GM12878 (cell line): ENCODE results near the gene PRPSAP2. TPM values are rescaled to one million over a fixed set of nuclear protein-coding genes. Genes with fewer than 3 reads are reported as not detected.

ENCODE experiments used
- ATAC-seq: fragments of 200-7000 bp; cut with Tn5 transposase; 3 replicates; pipeline ENCODE4 v1.9.1; 2020; ENCODE audit warnings: mild to moderate bottlenecking, moderate library complexity
- BruUV-seq: library from RNA; stranded (reverse); fragments of 400-500 nt; replicated peaks from 2 replicates; lab custom pipeline; 2021; lab: Mats Ljungman, UMichigan
- CTCF ChIA-PET: fragments of 300-600 bp; sonication (Branson Sonifier 250); formaldehyde crosslinking; extraction: SDS; loops from one replicate; lab custom pipeline; 2021; ENCODE audit warnings: inconsistent platforms; lab: Yijun Ruan, JAX
- POLR2A ChIA-PET: fragments of 350-600 bp; formaldehyde crosslinking; extraction: SDS; loops from one replicate; lab custom pipeline; 2021; ENCODE audit warnings: inconsistent platforms; lab: Charles Lee
- RAD21 ChIA-PET: fragments of 300-600 bp; sonication (Branson Sonifier 250); formaldehyde crosslinking; loops from one replicate; lab custom pipeline; 2023; ENCODE audit warnings: antibody characterized with exemption; ENCODE audit not compliant: unreplicated experiment; lab: Charles Lee
- SMC1A ChIA-PET: fragments of 300-600 bp; sonication (Branson Sonifier 250); formaldehyde crosslinking; loops from one replicate; lab custom pipeline; 2023; ENCODE audit not compliant: unreplicated experiment, uncharacterized antibody; lab: Charles Lee
- DNase-seq: peaks from one replicate; pipeline ENCODE4 v3.0.0-alpha.2; 2011; ENCODE audit warnings: low read depth, low spot score
- FAIRE-seq: peaks from 3 replicates; lab custom pipeline; 2011; peaks lifted over from hg19 to GRCh38; lab: Jason Lieb, UNC
- H2AFZ ChIP-seq: 2 replicates; pipeline ENCODE4 v1.6.0; 2011; ENCODE audit warnings: low read depth, low read length, control low read depth; ENCODE audit not compliant: control insufficient read depth
- H3K27ac ChIP-seq: 2 replicates; pipeline ENCODE4 v1.5.1; 2011; ENCODE audit warnings: control low read depth; ENCODE audit not compliant: control insufficient read depth, insufficient read depth
- H3K27me3 ChIP-seq, 2 experiments: replicated peaks in 1 of 2; 2 replicates each; pipeline versions ENCODE4 v1.6.0 to v1.6.1; 2011; ENCODE audit warnings: low read length in 1 of 2; ENCODE audit not compliant: control insufficient read depth in 2 of 2, insufficient read depth in 2 of 2
- H3K36me3 ChIP-seq, 2 experiments: 2 replicates each; pipeline ENCODE4 v1.5.1; 2011; ENCODE audit warnings: low read length in 1 of 2; ENCODE audit not compliant: control insufficient read depth in 2 of 2, insufficient read depth in 2 of 2
- H3K4me1 ChIP-seq: 2 replicates; pipeline ENCODE4 v1.6.1; 2011; ENCODE audit warnings: mild to moderate bottlenecking, low read length, moderate library complexity, mixed read lengths; ENCODE audit not compliant: control insufficient read depth, insufficient read depth
- H3K4me2 ChIP-seq: 2 replicates; pipeline ENCODE4 v1.6.0; 2011; ENCODE audit warnings: control low read depth; ENCODE audit not compliant: control insufficient read depth, insufficient read depth
- H3K4me3 ChIP-seq: fragments of 200-600 bp; sonication (generic); 2 replicates; pipeline ENCODE4 v1.5.1; 2016
- H3K79me2 ChIP-seq: 2 replicates; pipeline ENCODE4 v1.6.0; 2011; ENCODE audit warnings: low read length; ENCODE audit not compliant: control insufficient read depth, insufficient read depth
- H3K9ac ChIP-seq: 2 replicates; pipeline ENCODE4 v1.8.0; 2011; ENCODE audit warnings: low read length, control low read depth, mixed read lengths; ENCODE audit not compliant: control insufficient read depth, insufficient read depth
- H3K9me3 ChIP-seq: replicated peaks from 3 replicates; pipeline ENCODE4 v1.5.1; 2011; ENCODE audit warnings: mild to moderate bottlenecking, low read length; ENCODE audit not compliant: control insufficient read depth, insufficient read depth
- H4K20me1 ChIP-seq: 2 replicates; pipeline ENCODE4 v1.6.0; 2011; ENCODE audit not compliant: control insufficient read depth, insufficient read depth
- BACH1 ChIP-seq: fragments of 450-650 bp; IDR thresholded peaks from 2 replicates; pipeline ENCODE4 v1.6.1; 2017; ENCODE audit warnings: mild to moderate bottlenecking, borderline replicate concordance
- E2F8 ChIP-seq: fragments of 450-650 bp; IDR thresholded peaks from 2 replicates; pipeline ENCODE4 v1.6.1; 2018; ENCODE audit warnings: mild to moderate bottlenecking, low read depth, moderate library complexity; ENCODE audit not compliant: partially characterized antibody
- FOS ChIP-seq: IDR thresholded peaks from 3 replicates; pipeline ENCODE4 v1.6.1; 2011; ENCODE audit warnings: borderline replicate concordance; ENCODE audit not compliant: insufficient read length; ENCODE audit errors: extremely low read depth
- KDM1A ChIP-seq: fragments of 200-600 bp; sonication (generic); IDR thresholded peaks from 2 replicates; pipeline ENCODE4 v1.6.1; 2016; ENCODE audit warnings: borderline replicate concordance
- MYB ChIP-seq: fragments of 150-350 bp; IDR thresholded peaks from 2 replicates; pipeline ENCODE4 v1.6.1; 2014; ENCODE audit warnings: mild to moderate bottlenecking, low read depth, low read length, borderline replicate concordance
- SMAD5 ChIP-seq: IDR thresholded peaks from 2 replicates; pipeline ENCODE4 v1.6.1; 2016; ENCODE audit warnings: antibody characterized with exemption, low read depth
- SPI1 ChIP-seq: IDR thresholded peaks from 2 replicates; pipeline ENCODE4 v1.6.1; 2011; ENCODE audit warnings: low read depth, mild to moderate bottlenecking, low read length, moderate library complexity, borderline replicate concordance; ENCODE audit not compliant: insufficient read depth
- WGBS: methylation state at CpG from one replicate; pipeline ENCODE4 v1.1.6; 2016; ENCODE audit warnings: low lambda C conversion rate; ENCODE audit not compliant: insufficient replicate concordance, insufficient coverage; ENCODE audit errors: missing lambda C conversion rate; 5-methylcytosine and 5-hydroxymethylcytosine counted together
- in situ Hi-C: fragments of 300-500 bp; cut with MboI; formaldehyde crosslinking; loops from 9 replicates; pipeline ENCODE4 v1.14.3; 2018; ENCODE audit warnings: mixed read lengths
- intact Hi-C: fragments of 100-400 bp; cut with micrococcal nuclease; formaldehyde crosslinking; loops from one replicate; pipeline ENCODE4 v1.14.2; 2022; ENCODE audit not compliant: unreplicated experiment
- polyA plus RNA-seq, 11 experiments: library from polyadenylated mRNA; depleted of rRNA in 4 of 11; unstranded in 6 of 11; stranded (reverse) in 5 of 11; fragments of >200 nt; fragmentation: Nextera tagmentation in 4 of 11; fragmentation: Illumina TruSeq in 1 of 11; extraction: Ambion mirVana in 4 of 11; extraction: Trizol in 1 of 11; gene quantifications; 1 replicate in 1 of 11; 2 replicates in 10 of 11; pipeline versions ENCODE4 v1.2.1 to v1.2.3, GENCODE V29; 2011 to 2016; ENCODE audit warnings: inconsistent platforms in 2 of 11, missing spikeins in 2 of 11, low read depth in 1 of 11
- total RNA-seq, 4 experiments: library from RNA; depleted of rRNA in 3 of 4; stranded (reverse); fragments of >200 nt in 3 of 4; fragmentation: Illumina TruSeq in 1 of 4; extraction: Trizol in 1 of 4; gene quantifications; 2 replicates each; pipeline versions ENCODE4 v1.2.1 to v1.2.3, GENCODE V29; 2013 to 2021

The PRPSAP2 gene
- total and polyA plus RNA-seq, 10 of the 15 experiments (the other 5 are each of a cell fraction or from before 2014, with no cell fraction given) = 33.2 to 102 (median 83.8) TPM

GRCh38 chr17:18896146-18896545 is 38.2 kb downstream of the PRPSAP2 start:
- peaks cover 23% of the 10 kb centered on the region for H3K4me1 ChIP-seq
- RAD21 ChIA-PET = no interaction called here
- FAIRE-seq = no peak
- WGBS = 100% methylated on average over 1 of the region's 1 CpG
- no peak overlapping the region for H2AFZ ChIP-seq
- CTCF ChIA-PET = interaction anchor here (1.5 to 2.2 kb wide), 3 partner anchors 31 to 65 kb away, joined by 5 to 6 read pairs (median 6); partner anchors contain the start of gene PRPSAP2
- H3K27me3 ChIP-seq = no peaks in the 10 kb centered on the region
- H3K79me2 ChIP-seq = peaks cover 3% of the 10 kb centered on the region
- no peaks in the 10 kb centered on the region for H4K20me1 ChIP-seq
- no peak overlapping the region for H3K4me3 ChIP-seq
- H3K9ac ChIP-seq = no peak overlapping the region
- in situ Hi-C loops (no loop called here), intact Hi-C loops (no loop called here)
- H3K9me3 ChIP-seq = peaks cover 6% of the 10 kb centered on the region
- TF ChIP-seq SMAD5 = no peak
- TF ChIP-seq SPI1 = no peak
- no peak for TF ChIP-seq MYB
- no peak for TF ChIP-seq BACH1
- no peak for TF ChIP-seq E2F8
- no peak for TF ChIP-seq KDM1A
- no peak for TF ChIP-seq FOS
- no peak overlapping the region for H3K27ac ChIP-seq
- DNase-seq = no peak
- POLR2A ChIA-PET = interaction anchor here (0.7 kb wide), 1 partner anchor 1424 kb away, joined by 4 read pairs; no protein-coding TSS in a partner anchor
- BruUV-seq = no TSS peak
- peaks cover 7 to 32% of the 10 kb centered on the region in 2 experiments for H3K36me3 ChIP-seq
- no peak overlapping the region for H3K4me2 ChIP-seq
- SMC1A ChIA-PET = interaction anchor here (1.1 to 3.0 kb wide), 3 partner anchors 13 to 36 kb away, joined by 4 to 20 read pairs (median 6); no protein-coding TSS in a partner anchor
- ATAC-seq = no peak
